ENCODE data around the gene CCDC169.

DNA sequence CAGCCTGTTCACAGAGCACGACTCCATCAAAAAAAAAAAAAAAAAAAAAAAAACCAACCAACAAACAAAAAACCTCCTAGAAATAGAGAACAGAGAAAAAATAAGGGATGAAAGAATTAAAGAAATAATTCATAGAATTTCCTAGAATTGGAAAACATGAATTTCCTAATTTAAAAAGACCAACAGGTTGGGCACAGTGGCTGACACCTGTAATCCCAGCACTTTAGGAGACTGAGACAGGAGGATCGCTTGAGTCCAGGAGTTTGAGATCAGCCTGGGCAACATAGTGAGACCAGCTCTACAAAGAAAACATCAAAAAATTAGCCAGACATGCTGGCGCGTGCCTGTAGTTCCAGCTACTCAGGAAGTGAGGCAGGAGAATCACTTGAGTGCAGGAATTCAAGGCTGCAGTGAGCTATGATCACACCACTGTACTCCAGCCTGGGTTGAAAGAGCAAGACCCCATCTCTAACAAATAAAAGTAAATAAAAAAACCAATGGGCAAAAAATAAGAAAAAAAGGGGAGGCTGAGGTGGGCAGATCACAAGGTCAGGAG is 42.1 kb upstream of the CCDC169 start:
- TF ChIP-seq, protein P1, sequence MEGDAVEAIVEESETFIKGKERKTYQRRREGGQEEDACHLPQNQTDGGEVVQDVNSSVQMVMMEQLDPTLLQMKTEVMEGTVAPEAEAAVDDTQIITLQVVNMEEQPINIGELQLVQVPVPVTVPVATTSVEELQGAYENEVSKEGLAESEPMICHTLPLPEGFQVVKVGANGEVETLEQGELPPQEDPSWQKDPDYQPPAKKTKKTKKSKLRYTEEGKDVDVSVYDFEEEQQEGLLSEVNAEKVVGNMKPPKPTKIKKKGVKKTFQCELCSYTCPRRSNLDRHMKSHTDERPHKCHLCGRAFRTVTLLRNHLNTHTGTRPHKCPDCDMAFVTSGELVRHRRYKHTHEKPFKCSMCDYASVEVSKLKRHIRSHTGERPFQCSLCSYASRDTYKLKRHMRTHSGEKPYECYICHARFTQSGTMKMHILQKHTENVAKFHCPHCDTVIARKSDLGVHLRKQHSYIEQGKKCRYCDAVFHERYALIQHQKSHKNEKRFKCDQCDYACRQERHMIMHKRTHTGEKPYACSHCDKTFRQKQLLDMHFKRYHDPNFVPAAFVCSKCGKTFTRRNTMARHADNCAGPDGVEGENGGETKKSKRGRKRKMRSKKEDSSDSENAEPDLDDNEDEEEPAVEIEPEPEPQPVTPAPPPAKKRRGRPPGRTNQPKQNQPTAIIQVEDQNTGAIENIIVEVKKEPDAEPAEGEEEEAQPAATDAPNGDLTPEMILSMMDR (IDR thresholded peaks at IDR 0.05; ENCODE audit: low read depth, low read length, missing input control): no peak
- TF ChIP-seq EGR1 (IDR thresholded peaks at IDR 0.05; ENCODE audit: low read depth in 2 of 2) (no peak), HNF4G (IDR thresholded peaks at IDR 0.05) (no peak), JUND (IDR thresholded peaks at IDR 0.05) (no peak), RAD21 (IDR thresholded peaks at IDR 0.05) (no peak), RXRA (IDR thresholded peaks at IDR 0.05) (no peak), NR2F2 (IDR thresholded peaks at IDR 0.05) (no peak), SP1 (IDR thresholded peaks at IDR 0.05) (no peak), FOXA1 (IDR thresholded peaks at IDR 0.05) (no peak), YY1 (IDR thresholded peaks at IDR 0.05) (no peak), TAF1 (conservative IDR thresholded peaks at IDR 0.05) (no peak)
- TF ChIP-seq, protein P2, sequence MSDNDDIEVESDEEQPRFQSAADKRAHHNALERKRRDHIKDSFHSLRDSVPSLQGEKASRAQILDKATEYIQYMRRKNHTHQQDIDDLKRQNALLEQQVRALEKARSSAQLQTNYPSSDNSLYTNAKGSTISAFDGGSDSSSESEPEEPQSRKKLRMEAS (IDR thresholded peaks at IDR 0.05): no peak
- TF ChIP-seq, protein P3, sequence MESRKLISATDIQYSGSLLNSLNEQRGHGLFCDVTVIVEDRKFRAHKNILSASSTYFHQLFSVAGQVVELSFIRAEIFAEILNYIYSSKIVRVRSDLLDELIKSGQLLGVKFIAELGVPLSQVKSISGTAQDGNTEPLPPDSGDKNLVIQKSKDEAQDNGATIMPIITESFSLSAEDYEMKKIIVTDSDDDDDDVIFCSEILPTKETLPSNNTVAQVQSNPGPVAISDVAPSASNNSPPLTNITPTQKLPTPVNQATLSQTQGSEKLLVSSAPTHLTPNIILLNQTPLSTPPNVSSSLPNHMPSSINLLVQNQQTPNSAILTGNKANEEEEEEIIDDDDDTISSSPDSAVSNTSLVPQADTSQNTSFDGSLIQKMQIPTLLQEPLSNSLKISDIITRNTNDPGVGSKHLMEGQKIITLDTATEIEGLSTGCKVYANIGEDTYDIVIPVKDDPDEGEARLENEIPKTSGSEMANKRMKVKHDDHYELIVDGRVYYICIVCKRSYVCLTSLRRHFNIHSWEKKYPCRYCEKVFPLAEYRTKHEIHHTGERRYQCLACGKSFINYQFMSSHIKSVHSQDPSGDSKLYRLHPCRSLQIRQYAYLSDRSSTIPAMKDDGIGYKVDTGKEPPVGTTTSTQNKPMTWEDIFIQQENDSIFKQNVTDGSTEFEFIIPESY (IDR thresholded peaks at IDR 0.05): no peak
- TF ChIP-seq, protein P4, sequence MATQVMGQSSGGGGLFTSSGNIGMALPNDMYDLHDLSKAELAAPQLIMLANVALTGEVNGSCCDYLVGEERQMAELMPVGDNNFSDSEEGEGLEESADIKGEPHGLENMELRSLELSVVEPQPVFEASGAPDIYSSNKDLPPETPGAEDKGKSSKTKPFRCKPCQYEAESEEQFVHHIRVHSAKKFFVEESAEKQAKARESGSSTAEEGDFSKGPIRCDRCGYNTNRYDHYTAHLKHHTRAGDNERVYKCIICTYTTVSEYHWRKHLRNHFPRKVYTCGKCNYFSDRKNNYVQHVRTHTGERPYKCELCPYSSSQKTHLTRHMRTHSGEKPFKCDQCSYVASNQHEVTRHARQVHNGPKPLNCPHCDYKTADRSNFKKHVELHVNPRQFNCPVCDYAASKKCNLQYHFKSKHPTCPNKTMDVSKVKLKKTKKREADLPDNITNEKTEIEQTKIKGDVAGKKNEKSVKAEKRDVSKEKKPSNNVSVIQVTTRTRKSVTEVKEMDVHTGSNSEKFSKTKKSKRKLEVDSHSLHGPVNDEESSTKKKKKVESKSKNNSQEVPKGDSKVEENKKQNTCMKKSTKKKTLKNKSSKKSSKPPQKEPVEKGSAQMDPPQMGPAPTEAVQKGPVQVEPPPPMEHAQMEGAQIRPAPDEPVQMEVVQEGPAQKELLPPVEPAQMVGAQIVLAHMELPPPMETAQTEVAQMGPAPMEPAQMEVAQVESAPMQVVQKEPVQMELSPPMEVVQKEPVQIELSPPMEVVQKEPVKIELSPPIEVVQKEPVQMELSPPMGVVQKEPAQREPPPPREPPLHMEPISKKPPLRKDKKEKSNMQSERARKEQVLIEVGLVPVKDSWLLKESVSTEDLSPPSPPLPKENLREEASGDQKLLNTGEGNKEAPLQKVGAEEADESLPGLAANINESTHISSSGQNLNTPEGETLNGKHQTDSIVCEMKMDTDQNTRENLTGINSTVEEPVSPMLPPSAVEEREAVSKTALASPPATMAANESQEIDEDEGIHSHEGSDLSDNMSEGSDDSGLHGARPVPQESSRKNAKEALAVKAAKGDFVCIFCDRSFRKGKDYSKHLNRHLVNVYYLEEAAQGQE (IDR thresholded peaks at IDR 0.05): no peak

Data from liver (tissue), 3 donors.